H9 (cell line): Measurements from ENCODE around the gene ATP7B. TPM values are rescaled to one million over a fixed set of nuclear protein-coding genes. Genes with fewer than 3 reads are reported as not detected.

Experiments
- DNase-seq: peaks from one replicate; pipeline ENCODE4 v3.0.0-alpha.2; 2017
- H2AFZ ChIP-seq: one replicate; pipeline ENCODE4 v1.6.1; 2013; ENCODE audit warnings: mild to moderate bottlenecking, low read length, control low read depth, moderate library complexity
- H2AK5ac ChIP-seq: 2 replicates; pipeline ENCODE4 v1.6.1; 2013; ENCODE audit warnings: low read length, control low read depth, mixed read lengths; ENCODE audit not compliant: insufficient read length
- H2BK120ac ChIP-seq: one replicate; pipeline ENCODE4 v1.6.1; 2013; ENCODE audit warnings: low read depth, mild to moderate bottlenecking, low read length, control low read depth, inconsistent platforms; ENCODE audit not compliant: poor library complexity, severe bottlenecking
- H2BK12ac ChIP-seq: 2 replicates; pipeline ENCODE4 v1.6.1; 2013; ENCODE audit warnings: low read length, control low read depth, mixed read lengths, low read depth; ENCODE audit not compliant: insufficient read length
- H2BK15ac ChIP-seq: 2 replicates; pipeline ENCODE4 v1.6.1; 2013; ENCODE audit warnings: low read depth, low read length, control low read depth
- H2BK20ac ChIP-seq: one replicate; pipeline ENCODE4 v1.6.1; 2013; ENCODE audit warnings: low read depth, mild to moderate bottlenecking, low read length, control low read depth, inconsistent platforms; ENCODE audit not compliant: poor library complexity, severe bottlenecking
- H2BK5ac ChIP-seq: 2 replicates; pipeline ENCODE4 v1.6.1; 2013; ENCODE audit warnings: low read length, control low read depth, mixed read lengths; ENCODE audit not compliant: insufficient read length
- H3K14ac ChIP-seq: 2 replicates; pipeline ENCODE4 v1.6.1; 2013; ENCODE audit warnings: low read length, control low read depth; ENCODE audit not compliant: insufficient read depth
- H3K18ac ChIP-seq: 2 replicates; pipeline ENCODE4 v1.6.1; 2013; ENCODE audit warnings: low read depth, mild to moderate bottlenecking, mixed read lengths, low read length, control low read depth; ENCODE audit not compliant: insufficient read length
- H3K23ac ChIP-seq: 2 replicates; pipeline ENCODE4 v1.6.1; 2013; ENCODE audit warnings: low read length, control low read depth, mixed read lengths, low read depth; ENCODE audit not compliant: insufficient read length
- H3K23me2 ChIP-seq: 2 replicates; pipeline ENCODE4 v1.6.1; 2013; ENCODE audit warnings: low read depth, mild to moderate bottlenecking, mixed read lengths, low read length, control low read depth; ENCODE audit not compliant: insufficient read length, poor library complexity, severe bottlenecking
- H3K27ac ChIP-seq: 2 replicates; pipeline ENCODE4 v1.5.1; 2013; ENCODE audit warnings: low read length, control low read depth, mixed read lengths, low read depth; ENCODE audit not compliant: insufficient read length
- H3K27me3 ChIP-seq: 2 replicates; pipeline ENCODE4 v1.6.1; 2013; ENCODE audit warnings: low read length, control low read depth, inconsistent platforms; ENCODE audit not compliant: insufficient read depth
- H3K4ac ChIP-seq: 2 replicates; pipeline ENCODE4 v1.6.1; 2013; ENCODE audit warnings: low read depth, mild to moderate bottlenecking, control low read depth, inconsistent platforms, low read length, moderate library complexity
- H3K4me1 ChIP-seq: 2 replicates; pipeline ENCODE4 v1.6.1; 2013; ENCODE audit warnings: low read length, control low read depth, inconsistent platforms; ENCODE audit not compliant: insufficient read depth
- H3K4me2 ChIP-seq: 2 replicates; pipeline ENCODE4 v1.6.1; 2013; ENCODE audit warnings: low read length, control low read depth, mixed read lengths; ENCODE audit not compliant: insufficient read length, insufficient read depth
- H3K56ac ChIP-seq: 2 replicates; pipeline ENCODE4 v1.6.1; 2013; ENCODE audit warnings: low read depth, mild to moderate bottlenecking, mixed read lengths, low read length, control low read depth; ENCODE audit not compliant: insufficient read length
- H3K79me1 ChIP-seq: 2 replicates; pipeline ENCODE4 v1.6.1; 2013; ENCODE audit warnings: low read depth, mild to moderate bottlenecking, moderate library complexity, low read length, control low read depth, inconsistent platforms; ENCODE audit not compliant: insufficient read depth, poor library complexity, severe bottlenecking
- H3K79me2 ChIP-seq: 2 replicates; pipeline ENCODE4 v1.6.1; 2013; ENCODE audit warnings: low read length, control low read depth, inconsistent platforms; ENCODE audit not compliant: insufficient read depth
- H3K9ac ChIP-seq: 2 replicates; pipeline ENCODE4 v1.6.1; 2013; ENCODE audit warnings: low read length, control low read depth, mixed read lengths; ENCODE audit not compliant: insufficient read length; ENCODE audit errors: extremely low read depth
- H3K9me3 ChIP-seq: one replicate; pipeline ENCODE4 v1.6.1; 2013; ENCODE audit warnings: low read depth, low read length, inconsistent platforms; ENCODE audit not compliant: control insufficient read depth
- H3T11ph ChIP-seq: one replicate; pipeline ENCODE4 v1.6.1; 2013; ENCODE audit warnings: mild to moderate bottlenecking, low read length, control low read depth, inconsistent platforms
- H4K20me1 ChIP-seq: one replicate; pipeline ENCODE4 v1.6.1; 2013; ENCODE audit not compliant: control insufficient read depth, insufficient read length, insufficient read depth
- H4K5ac ChIP-seq: 2 replicates; pipeline ENCODE4 v1.6.1; 2013; ENCODE audit warnings: low read depth, mild to moderate bottlenecking, mixed read lengths, low read length, control low read depth; ENCODE audit not compliant: insufficient read length
- H4K8ac ChIP-seq: replicated peaks from 2 replicates; pipeline ENCODE4 v1.6.1; 2013; ENCODE audit warnings: low read length, control low read depth, mixed read lengths, low read depth; ENCODE audit not compliant: insufficient read length
- H4K91ac ChIP-seq: 2 replicates; pipeline ENCODE4 v1.6.1; 2013; ENCODE audit warnings: low read depth, mild to moderate bottlenecking, moderate library complexity, mixed read lengths, low read length, control low read depth; ENCODE audit not compliant: insufficient read length
- H3K27ac Mint-ChIP-seq, 3 experiments: 2 replicates in 2 of 3; 3 replicates in 1 of 3; pipeline ENCODE4 v1.8.0; 2020 to 2021; ENCODE audit warnings: mixed read lengths in 3 of 3, mild to moderate bottlenecking in 1 of 3, moderate library complexity in 1 of 3
- H3K27me3 Mint-ChIP-seq: 2 replicates; pipeline ENCODE4 v1.8.0; 2021; ENCODE audit warnings: low read depth, mild to moderate bottlenecking, moderate library complexity, mixed read lengths
- H3K36me3 Mint-ChIP-seq, 3 experiments: 2 replicates in 2 of 3; 3 replicates in 1 of 3; pipeline ENCODE4 v1.8.0; 2020 to 2021; ENCODE audit warnings: low read depth in 3 of 3, mixed read lengths in 3 of 3; ENCODE audit not compliant: insufficient read depth in 1 of 3
- H3K4me1 Mint-ChIP-seq, 2 experiments: 2 replicates each; pipeline ENCODE4 v1.8.0; 2020; ENCODE audit warnings: mixed read lengths in 2 of 2
- H3K4me3 Mint-ChIP-seq, 2 experiments: 2 replicates in 1 of 2; 3 replicates in 1 of 2; pipeline ENCODE4 v1.8.0; 2020 to 2021; ENCODE audit warnings: mild to moderate bottlenecking in 2 of 2, mixed read lengths in 2 of 2, moderate library complexity in 1 of 2
- H3K9me3 Mint-ChIP-seq, 2 experiments: 2 replicates in 1 of 2; 3 replicates in 1 of 2; pipeline ENCODE4 v1.8.0; 2020; ENCODE audit warnings: mild to moderate bottlenecking in 2 of 2, mixed read lengths in 2 of 2, moderate library complexity in 1 of 2
- CTCF ChIP-seq: fragments of 200-600 bp; sonication (generic); conservative IDR thresholded peaks from 3 replicates; pipeline ENCODE4 v1.8.0; 2021; ENCODE audit warnings: antibody characterized with exemption, mild to moderate bottlenecking
- WGBS: extraction: QIAGEN DNeasy Blood & Tissue Kit; methylation state at CpG from one replicate; pipeline ENCODE4 v1.1.7; 2013; ENCODE audit warnings: missing lambda C conversion rate, low lambda C conversion rate, mixed read lengths; ENCODE audit not compliant: insufficient read length; ENCODE audit errors: extremely low coverage; 5-methylcytosine and 5-hydroxymethylcytosine counted together
- total RNA-seq: library from RNA; stranded (reverse); gene quantifications from 2 replicates; pipeline ENCODE4 v1.2.1, GENCODE V29; 2021

Gene ATP7B
- total RNA-seq, 1 experiment from 2014 or later = 5.8 TPM

DNA sequence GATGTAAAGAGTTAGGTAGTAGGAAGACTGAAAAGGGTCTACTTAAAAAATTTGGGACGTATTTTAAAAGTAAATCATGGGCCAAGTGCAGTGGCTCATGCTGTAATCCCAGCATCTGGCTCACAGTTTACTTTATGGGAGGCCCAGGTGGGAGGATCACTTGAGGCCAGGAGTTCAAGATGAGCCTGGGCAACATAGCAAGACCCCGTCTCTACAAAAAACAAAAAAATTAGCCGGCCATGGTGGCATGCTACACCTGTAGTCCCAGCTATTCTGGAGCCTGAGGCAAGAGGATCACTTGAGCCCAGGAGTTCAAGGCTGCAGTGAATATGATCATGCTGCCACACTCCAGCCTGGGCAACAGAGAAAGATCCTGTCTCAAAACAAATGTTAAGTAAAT lies 36.2 kb upstream of the ATP7B start:
- Histone ChIP-seq H4K8ac (no peak overlapping the region), H2BK5ac (no peak overlapping the region), H2BK20ac (no peak overlapping the region), H3K4ac (no peak overlapping the region), H3K9ac (no peak overlapping the region), H2BK12ac (no peak overlapping the region), H3K79me2 (no peaks in the 10 kb centered on the region), H3K14ac (no peak overlapping the region), H3T11ph (no peak overlapping the region), H2AFZ (no peak overlapping the region), H3K9me3 (no peaks in the 10 kb centered on the region), H3K27ac (no peak overlapping the region), H3K23me2 (no peaks in the 10 kb centered on the region), H4K5ac (no peak overlapping the region), H3K56ac (no peak overlapping the region), H4K91ac (no peak overlapping the region), H3K4me2 (no peak overlapping the region), H3K4me1 (no peaks in the 10 kb centered on the region), H3K23ac (no peak overlapping the region), H3K18ac (no peak overlapping the region), H3K79me1 (no peaks in the 10 kb centered on the region), H2AK5ac (no peak overlapping the region), H3K27me3 (no peaks in the 10 kb centered on the region), H2BK15ac (no peak overlapping the region), H4K20me1 (no peaks in the 10 kb centered on the region), H2BK120ac (no peak overlapping the region)
- H3K4me3 Mint-ChIP-seq = no peak overlapping the region
- no CpG with 5 or more reads among the region's 3 CpGs for WGBS
- DNase-seq = no peak
- no peaks in the 10 kb centered on the region for H3K36me3 Mint-ChIP-seq
- H3K9me3 Mint-ChIP-seq = no peaks in the 10 kb centered on the region; a peak in 1 of 5 replicates
- no peaks in the 10 kb centered on the region for H3K27me3 Mint-ChIP-seq
- H3K4me1 Mint-ChIP-seq = peaks cover 14% of the 10 kb centered on the region in 2 experiments
- TF ChIP-seq CTCF = no peak
- H3K27ac Mint-ChIP-seq = no peak overlapping the region
